GM23338 (cell line): Measurements from ENCODE around the gene TEX9.

Experiments
- CREB1 ChIP-seq: fragments of 250-450 bp; sonication (Bioruptor Pico); IDR thresholded peaks from 2 replicates; pipeline ENCODE4 v1.5.0; 2020; ENCODE audit warnings: low read depth, mild to moderate bottlenecking, moderate library complexity
- CTCF ChIP-seq, 2 experiments: fragments of 200-600 bp in 1 of 2; sonication (generic) in 1 of 2; conservative IDR thresholded peaks; 2 replicates each; pipeline versions ENCODE4 v1.5.1 to v1.6.1; 2016 to 2017; ENCODE audit warnings: antibody characterized with exemption in 2 of 2, low read depth in 2 of 2, mild to moderate bottlenecking in 2 of 2, moderate library complexity in 1 of 2
- EZH2 ChIP-seq: fragments of 200-600 bp; sonication (generic); IDR thresholded peaks from one replicate; pipeline ENCODE4 v1.8.0; 2017; ENCODE audit warnings: antibody characterized with exemption, mild to moderate bottlenecking, low read depth; ENCODE audit not compliant: unreplicated experiment
- EZH2phosphoT487 ChIP-seq: fragments of 200-600 bp; sonication (generic); IDR thresholded peaks from one replicate; pipeline ENCODE4 v1.8.1; 2018; ENCODE audit warnings: antibody characterized with exemption; ENCODE audit not compliant: unreplicated experiment
- JUNB ChIP-seq: IDR thresholded peaks from one replicate; pipeline ENCODE4 v1.6.1; 2016; ENCODE audit warnings: antibody characterized with exemption; ENCODE audit not compliant: unreplicated experiment
- NANOG ChIP-seq: IDR thresholded peaks from 2 replicates; pipeline ENCODE4 v1.6.1; 2016; ENCODE audit warnings: antibody characterized with exemption, borderline replicate concordance
- POLR2AphosphoS5 ChIP-seq: IDR thresholded peaks from 2 replicates; pipeline ENCODE4 v1.6.1; 2016; ENCODE audit warnings: antibody characterized with exemption, low read depth
- STAT1 ChIP-seq: IDR thresholded peaks from one replicate; pipeline ENCODE4 v1.6.1; 2016; ENCODE audit warnings: antibody characterized with exemption; ENCODE audit not compliant: unreplicated experiment
- TF ChIP-seq, protein P1 (sequence below): IDR thresholded peaks from one replicate; pipeline ENCODE4 v1.6.1; 2018; ENCODE audit warnings: antibody characterized with exemption; ENCODE audit not compliant: unreplicated experiment
- TF ChIP-seq, protein P2 (sequence below): IDR thresholded peaks from 2 replicates; pipeline ENCODE4 v1.6.1; 2016; ENCODE audit warnings: antibody characterized with exemption

DNA sequence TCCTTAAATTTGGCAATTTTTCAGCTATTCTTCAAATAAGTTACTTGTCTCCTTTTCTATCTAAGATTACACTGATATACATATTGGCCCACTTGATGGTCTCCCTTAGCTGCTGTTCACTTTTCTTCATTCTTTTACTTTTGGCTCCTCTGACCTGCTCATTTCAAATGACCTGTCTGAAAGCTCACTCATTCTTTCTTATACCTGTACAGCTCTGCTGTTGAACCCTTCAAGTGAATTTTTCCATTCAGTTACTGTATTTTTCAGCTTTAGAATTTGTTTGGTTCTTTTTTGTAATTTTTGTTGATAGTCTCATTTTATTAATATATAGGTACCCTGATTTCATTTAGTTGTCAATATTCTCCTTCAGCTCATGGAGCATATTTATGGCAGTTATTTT, 60.0 kb downstream of the TEX9 start:
- TF ChIP-seq EZH2phosphoT487 (no peak), POLR2AphosphoS5 (no peak), CTCF (conservative IDR thresholded peaks at IDR 0.05; ENCODE audit: low read depth in 2 of 2) (no peak), CREB1 (no peak), EZH2 (no peak), NANOG (no peak), JUNB (no peak), STAT1 (no peak)
- TF ChIP-seq, protein P1, sequence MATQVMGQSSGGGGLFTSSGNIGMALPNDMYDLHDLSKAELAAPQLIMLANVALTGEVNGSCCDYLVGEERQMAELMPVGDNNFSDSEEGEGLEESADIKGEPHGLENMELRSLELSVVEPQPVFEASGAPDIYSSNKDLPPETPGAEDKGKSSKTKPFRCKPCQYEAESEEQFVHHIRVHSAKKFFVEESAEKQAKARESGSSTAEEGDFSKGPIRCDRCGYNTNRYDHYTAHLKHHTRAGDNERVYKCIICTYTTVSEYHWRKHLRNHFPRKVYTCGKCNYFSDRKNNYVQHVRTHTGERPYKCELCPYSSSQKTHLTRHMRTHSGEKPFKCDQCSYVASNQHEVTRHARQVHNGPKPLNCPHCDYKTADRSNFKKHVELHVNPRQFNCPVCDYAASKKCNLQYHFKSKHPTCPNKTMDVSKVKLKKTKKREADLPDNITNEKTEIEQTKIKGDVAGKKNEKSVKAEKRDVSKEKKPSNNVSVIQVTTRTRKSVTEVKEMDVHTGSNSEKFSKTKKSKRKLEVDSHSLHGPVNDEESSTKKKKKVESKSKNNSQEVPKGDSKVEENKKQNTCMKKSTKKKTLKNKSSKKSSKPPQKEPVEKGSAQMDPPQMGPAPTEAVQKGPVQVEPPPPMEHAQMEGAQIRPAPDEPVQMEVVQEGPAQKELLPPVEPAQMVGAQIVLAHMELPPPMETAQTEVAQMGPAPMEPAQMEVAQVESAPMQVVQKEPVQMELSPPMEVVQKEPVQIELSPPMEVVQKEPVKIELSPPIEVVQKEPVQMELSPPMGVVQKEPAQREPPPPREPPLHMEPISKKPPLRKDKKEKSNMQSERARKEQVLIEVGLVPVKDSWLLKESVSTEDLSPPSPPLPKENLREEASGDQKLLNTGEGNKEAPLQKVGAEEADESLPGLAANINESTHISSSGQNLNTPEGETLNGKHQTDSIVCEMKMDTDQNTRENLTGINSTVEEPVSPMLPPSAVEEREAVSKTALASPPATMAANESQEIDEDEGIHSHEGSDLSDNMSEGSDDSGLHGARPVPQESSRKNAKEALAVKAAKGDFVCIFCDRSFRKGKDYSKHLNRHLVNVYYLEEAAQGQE, result no peak
- TF ChIP-seq, protein P2, sequence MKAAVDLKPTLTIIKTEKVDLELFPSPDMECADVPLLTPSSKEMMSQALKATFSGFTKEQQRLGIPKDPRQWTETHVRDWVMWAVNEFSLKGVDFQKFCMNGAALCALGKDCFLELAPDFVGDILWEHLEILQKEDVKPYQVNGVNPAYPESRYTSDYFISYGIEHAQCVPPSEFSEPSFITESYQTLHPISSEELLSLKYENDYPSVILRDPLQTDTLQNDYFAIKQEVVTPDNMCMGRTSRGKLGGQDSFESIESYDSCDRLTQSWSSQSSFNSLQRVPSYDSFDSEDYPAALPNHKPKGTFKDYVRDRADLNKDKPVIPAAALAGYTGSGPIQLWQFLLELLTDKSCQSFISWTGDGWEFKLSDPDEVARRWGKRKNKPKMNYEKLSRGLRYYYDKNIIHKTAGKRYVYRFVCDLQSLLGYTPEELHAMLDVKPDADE, result no peak
